Astrocyte (in vitro differentiated cells and primary cell): Measurements from ENCODE around the gene ALK. TPM values are rescaled to one million over a fixed set of nuclear protein-coding genes. Genes with fewer than 3 reads are reported as not detected.

Source experiments
- DNase-seq: peaks from one replicate; pipeline ENCODE4 v3.0.0-alpha.2; 2010; ENCODE audit warnings: low read depth
- FAIRE-seq: peaks from 2 replicates; lab custom pipeline; 2011; peaks lifted over from hg19 to GRCh38; lab: Jason Lieb, UNC
- H2AFZ ChIP-seq: 2 replicates; pipeline ENCODE4 v1.6.0; 2012; ENCODE audit warnings: low read depth, low read length, inconsistent platforms
- H3K27ac ChIP-seq: 2 replicates; pipeline ENCODE4 v1.5.1; 2011; ENCODE audit warnings: low read depth, low read length, inconsistent platforms
- H3K27me3 ChIP-seq: 2 replicates; pipeline ENCODE4 v1.6.0; 2011; ENCODE audit warnings: low read length, inconsistent platforms; ENCODE audit not compliant: insufficient read depth
- H3K36me3 ChIP-seq: 2 replicates; pipeline ENCODE4 v1.5.1; 2011; ENCODE audit warnings: low read length, inconsistent platforms; ENCODE audit not compliant: insufficient read depth
- H3K4me1 ChIP-seq: 2 replicates; pipeline ENCODE4 v1.5.1; 2011; ENCODE audit warnings: low read length, inconsistent platforms; ENCODE audit not compliant: insufficient read depth
- H3K4me2 ChIP-seq: 2 replicates; pipeline ENCODE4 v1.6.0; 2012; ENCODE audit warnings: low read length, inconsistent platforms
- H3K4me3 ChIP-seq: 2 replicates; pipeline ENCODE4 v1.5.1; 2011; ENCODE audit warnings: low read depth, mild to moderate bottlenecking, low read length, inconsistent platforms; ENCODE audit not compliant: insufficient read depth
- H3K79me2 ChIP-seq: 2 replicates; pipeline ENCODE4 v1.6.0; 2012; ENCODE audit warnings: mild to moderate bottlenecking, low read length, inconsistent platforms; ENCODE audit not compliant: insufficient read depth
- H3K9ac ChIP-seq: 2 replicates; pipeline ENCODE4 v1.6.0; 2012; ENCODE audit warnings: mild to moderate bottlenecking, low read length, inconsistent platforms
- H3K9me3 ChIP-seq: 2 replicates; pipeline ENCODE4 v1.5.1; 2012; ENCODE audit warnings: low read depth, mild to moderate bottlenecking, low read length, inconsistent platforms; ENCODE audit not compliant: insufficient read depth
- H4K20me1 ChIP-seq: 2 replicates; pipeline ENCODE4 v1.6.0; 2012; ENCODE audit warnings: low read length, inconsistent platforms; ENCODE audit not compliant: insufficient read depth
- H3K27ac Mint-ChIP-seq: one replicate; pipeline ENCODE4 v1.8.0; 2021; ENCODE audit warnings: mild to moderate bottlenecking, mixed read lengths; ENCODE audit not compliant: unreplicated experiment
- H3K27me3 Mint-ChIP-seq: one replicate; pipeline ENCODE4 v1.8.0; 2021; ENCODE audit warnings: low read depth, mixed read lengths; ENCODE audit not compliant: unreplicated experiment
- H3K36me3 Mint-ChIP-seq: one replicate; pipeline ENCODE4 v1.8.0; 2021; ENCODE audit warnings: low read depth, mixed read lengths; ENCODE audit not compliant: unreplicated experiment
- H3K4me1 Mint-ChIP-seq: one replicate; pipeline ENCODE4 v1.8.0; 2021; ENCODE audit warnings: low read depth, mixed read lengths; ENCODE audit not compliant: unreplicated experiment
- H3K4me3 Mint-ChIP-seq: one replicate; pipeline ENCODE4 v1.8.0; 2021; ENCODE audit warnings: mild to moderate bottlenecking, moderate library complexity, mixed read lengths; ENCODE audit not compliant: unreplicated experiment
- H3K9me3 Mint-ChIP-seq: one replicate; pipeline ENCODE4 v1.8.0; 2021; ENCODE audit warnings: mild to moderate bottlenecking, mixed read lengths; ENCODE audit not compliant: unreplicated experiment
- CTCF ChIP-seq: IDR thresholded peaks from 2 replicates; pipeline ENCODE4 v1.5.1; 2011; ENCODE audit warnings: low read depth, mild to moderate bottlenecking, inconsistent platforms, low read length, moderate library complexity; ENCODE audit not compliant: insufficient read depth
- EZH2 ChIP-seq: IDR thresholded peaks from 2 replicates; pipeline ENCODE4 v1.6.1; 2012; ENCODE audit warnings: mild to moderate bottlenecking, low read length, inconsistent platforms; ENCODE audit not compliant: insufficient read depth
- total RNA-seq: library from RNA; stranded (reverse); gene quantifications from 2 replicates; pipeline ENCODE4 v1.2.1, GENCODE V29; 2021

ALK gene
- total RNA-seq, 1 donor from 2014 or later = 0.16 TPM

GRCh38 chr2:29951576-29951975 is 30.2 kb upstream of the ALK start:
- Mint-ChIP-seq H3K9me3 (peaks cover 2% of the 10 kb centered on the region), H3K4me3 (no peak overlapping the region), H3K4me1 (peaks cover 3% of the 10 kb centered on the region), H3K27ac (no peak overlapping the region), H3K36me3 (no peaks in the 10 kb centered on the region), H3K27me3 (peaks cover 6% of the 10 kb centered on the region)
- H4K20me1 ChIP-seq = no peaks in the 10 kb centered on the region
- no peaks in the 10 kb centered on the region for H3K9me3 ChIP-seq
- peaks cover 2% of the 10 kb centered on the region for H3K27me3 ChIP-seq
- TF ChIP-seq EZH2 (no peak), CTCF (no peak)
- FAIRE-seq (no peak), DNase-seq (no peak)
- no peak overlapping the region for H3K4me3 ChIP-seq
- H2AFZ ChIP-seq = no peak overlapping the region
- H3K9ac ChIP-seq = no peak overlapping the region
- no peaks in the 10 kb centered on the region for H3K36me3 ChIP-seq
- no peak overlapping the region for H3K27ac ChIP-seq
- H3K4me1 ChIP-seq = no peaks in the 10 kb centered on the region
- no peak overlapping the region for H3K4me2 ChIP-seq
- H3K79me2 ChIP-seq = no peaks in the 10 kb centered on the region

- H3K27me3 Mint-ChIP-seq = peaks cover 6% of the 10 kb centered on the region
- FAIRE-seq (no peak), DNase-seq (no peak)
- no peaks in the 10 kb centered on the region for H3K79me2 ChIP-seq
- H3K4me3 Mint-ChIP-seq = no peak overlapping the region
- H3K9me3 Mint-ChIP-seq = peaks cover 2% of the 10 kb centered on the region
- no peaks in the 10 kb centered on the region for H3K4me1 Mint-ChIP-seq
- no peaks in the 10 kb centered on the region for H4K20me1 ChIP-seq
- H3K9ac ChIP-seq = no peak overlapping the region
- no peak overlapping the region for H2AFZ ChIP-seq
- no peaks in the 10 kb centered on the region for H3K36me3 Mint-ChIP-seq
- no peak overlapping the region for H3K27ac ChIP-seq
- no peaks in the 10 kb centered on the region for H3K9me3 ChIP-seq
- no peak overlapping the region for H3K27ac Mint-ChIP-seq
- no peaks in the 10 kb centered on the region for H3K4me1 ChIP-seq
- peaks cover 2% of the 10 kb centered on the region for H3K27me3 ChIP-seq
- no peak overlapping the region for H3K4me3 ChIP-seq
- no peak overlapping the region for H3K4me2 ChIP-seq
- H3K36me3 ChIP-seq = no peaks in the 10 kb centered on the region
- TF ChIP-seq CTCF (no peak), EZH2 (no peak)
Observed at GRCh38 chr2:29950481-29950880, 29.1 kb upstream of the ALK start.

DNA sequence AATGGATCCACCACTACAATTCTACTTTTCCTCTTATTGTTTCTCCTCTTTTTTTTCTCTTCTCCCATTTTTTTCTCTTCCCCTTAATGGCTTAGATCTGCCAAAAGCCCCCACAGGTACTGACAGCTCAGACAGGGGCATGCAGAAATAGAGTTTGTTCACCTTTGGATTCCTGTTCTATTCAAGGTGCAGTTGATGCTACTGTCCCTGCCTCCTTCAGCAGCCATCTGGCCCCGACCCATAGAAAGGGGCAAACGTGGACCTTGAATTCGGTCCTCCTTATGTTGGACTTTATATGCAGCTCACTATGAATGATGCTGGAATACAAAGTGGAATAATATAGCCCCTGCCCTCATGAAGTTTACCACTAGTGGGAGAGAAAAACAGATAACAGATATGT is 27.7 kb upstream of the ALK start:
- H3K27me3 Mint-ChIP-seq = peaks cover 10% of the 10 kb centered on the region
- no peaks in the 10 kb centered on the region for H3K9me3 Mint-ChIP-seq
- Histone ChIP-seq H3K27ac (no peak overlapping the region), H3K9me3 (no peaks in the 10 kb centered on the region), H2AFZ (no peak overlapping the region), H3K4me2 (no peak overlapping the region), H3K4me3 (no peak overlapping the region), H4K20me1 (no peaks in the 10 kb centered on the region), H3K36me3 (no peaks in the 10 kb centered on the region), H3K79me2 (no peaks in the 10 kb centered on the region), H3K27me3 (no peaks in the 10 kb centered on the region), H3K4me1 (no peaks in the 10 kb centered on the region), H3K9ac (no peak overlapping the region)
- H3K36me3 Mint-ChIP-seq = no peaks in the 10 kb centered on the region
- no peak for FAIRE-seq
- TF ChIP-seq CTCF = no peak
- TF ChIP-seq EZH2 = no peak
- no peak overlapping the region for H3K4me3 Mint-ChIP-seq
- no peaks in the 10 kb centered on the region for H3K4me1 Mint-ChIP-seq
- no peak for DNase-seq
- H3K27ac Mint-ChIP-seq = no peak overlapping the region
